Measurements from ENCODE around the gene ENOPH1.
"Not testable (repeated sequence)": the region's sequence is repeated elsewhere in the genome, so short reads cannot be mapped to it uniquely, and the experiment has no call there.

The ENOPH1 gene

GRCh38 chr4:82428969-82429727, 1.2 kb upstream of the ENOPH1 start:
- DNase-seq, result peak; percentile 72

GRCh38 chr4:82429728-82430192, 630 bp upstream of the ENOPH1 start:
- no peak for DNase-seq

- no peak for DNase-seq
Measured at GRCh38 chr4:82430964-82431745, 765 bp downstream of the ENOPH1 start.

- no peak for DNase-seq
Measured at GRCh38 chr4:82431831-82432230, 1.4 kb downstream of the ENOPH1 start.

GRCh38 chr4:82432596-82432995, 2.2 kb downstream of the ENOPH1 start:
- DNase-seq, result no peak

- no peak for DNase-seq
Measured at GRCh38 chr4:82433791-82434190, 3.4 kb downstream of the ENOPH1 start.

- DNase-seq, result no peak
Measured at GRCh38 chr4:82434949-82435348, 4.6 kb downstream of the ENOPH1 start.

- DNase-seq, result no peak
Measured at GRCh38 chr4:82436130-82436529, 5.7 kb downstream of the ENOPH1 start.

- no peak for DNase-seq
Measured at GRCh38 chr4:82436780-82437179, 6.4 kb downstream of the ENOPH1 start.

- DNase-seq, result no peak
Measured at GRCh38 chr4:82437285-82438005, 7.1 kb downstream of the ENOPH1 start.

- DNase-seq, result no peak
Measured at GRCh38 chr4:82439088-82439487, 8.7 kb downstream of the ENOPH1 start.

GRCh38 chr4:82447886-82448285, 17.5 kb downstream of the ENOPH1 start:
- DNase-seq, result no peak

- DNase-seq, result no peak
Measured at GRCh38 chr4:82450966-82451755, 20.8 kb downstream of the ENOPH1 start.

- no peak for DNase-seq
Measured at GRCh38 chr4:82452026-82452425, 21.6 kb downstream of the ENOPH1 start.

GRCh38 chr4:82457266-82457665, 26.9 kb downstream of the ENOPH1 start:
- no peak for DNase-seq

- DNase-seq, result no peak
Measured at GRCh38 chr4:82458729-82459128, 28.3 kb downstream of the ENOPH1 start.

- no peak for DNase-seq
Measured at GRCh38 chr4:82461710-82462109, 31.3 kb downstream of the ENOPH1 start.

GRCh38 chr4:82462415-82462831, 32.0 kb downstream of the ENOPH1 start:
- DNase-seq, result peak; percentile 12

- DNase-seq, result no peak
Measured at GRCh38 chr4:82463221-82463620, 32.8 kb downstream of the ENOPH1 start.

- no peak for DNase-seq
Measured at GRCh38 chr4:82467471-82467870, 37.1 kb downstream of the ENOPH1 start.

GRCh38 chr4:82469791-82470345, 39.5 kb downstream of the ENOPH1 start:
- DNase-seq, result no peak

GRCh38 chr4:82473080-82473479, 42.7 kb downstream of the ENOPH1 start:
- not testable (repeated sequence) for DNase-seq
